SW480 (cell line): Measurements from ENCODE around the gene UBE2D3.

Experiments
- DNase-seq: peaks from one replicate; pipeline ENCODE4 v3.0.0-alpha.2; 2016; ENCODE audit warnings: low spot score

UBE2D3 gene

DNA sequence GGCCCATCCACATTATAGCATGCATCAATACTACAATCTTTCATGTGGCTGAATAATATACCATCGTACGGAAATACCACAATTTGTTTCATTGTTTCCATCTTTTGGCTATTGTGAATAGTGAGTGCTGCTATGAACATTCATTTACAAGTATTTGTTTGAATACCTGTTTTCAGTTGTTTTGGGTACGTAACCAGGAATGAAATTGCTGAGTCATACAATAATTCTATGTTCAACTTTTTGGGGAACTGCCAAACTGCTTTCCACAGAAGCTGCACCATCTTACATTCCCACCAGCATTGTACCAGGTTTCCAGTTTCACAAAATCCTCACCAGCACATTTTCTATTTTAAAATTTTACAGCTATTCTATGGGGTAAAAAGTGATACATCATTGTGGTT, 38.0 kb downstream of the UBE2D3 start:
- DNase-seq = no peak

GRCh38 chr4:102787944-102788343, 39.4 kb downstream of the UBE2D3 start:
- no peak for DNase-seq

- DNase-seq = peak; percentile 32
Measured at GRCh38 chr4:102787096-102787881, 40.1 kb downstream of the UBE2D3 start.

DNA sequence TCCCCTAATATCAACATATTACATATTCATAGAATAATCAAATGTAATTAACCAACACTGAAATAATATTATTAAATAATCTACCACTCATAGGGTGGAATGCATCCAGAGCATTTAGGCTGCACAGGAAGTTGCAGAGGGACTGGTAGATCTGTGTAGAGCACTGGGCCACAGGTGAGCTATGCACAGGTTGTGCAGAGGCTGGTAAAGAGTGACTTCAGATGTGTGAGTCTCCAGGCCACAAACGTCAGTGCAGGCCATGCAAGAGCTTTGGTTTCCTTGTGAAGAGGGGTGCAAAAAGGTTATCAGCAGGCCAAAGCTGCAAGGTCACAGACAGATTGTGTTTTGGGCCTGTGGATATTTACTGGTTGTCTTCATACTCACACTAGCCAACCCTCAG, 41.1 kb downstream of the UBE2D3 start:
- no peak for DNase-seq

GRCh38 chr4:102783006-102783405, 44.3 kb downstream of the UBE2D3 start:
- DNase-seq = no peak

DNA sequence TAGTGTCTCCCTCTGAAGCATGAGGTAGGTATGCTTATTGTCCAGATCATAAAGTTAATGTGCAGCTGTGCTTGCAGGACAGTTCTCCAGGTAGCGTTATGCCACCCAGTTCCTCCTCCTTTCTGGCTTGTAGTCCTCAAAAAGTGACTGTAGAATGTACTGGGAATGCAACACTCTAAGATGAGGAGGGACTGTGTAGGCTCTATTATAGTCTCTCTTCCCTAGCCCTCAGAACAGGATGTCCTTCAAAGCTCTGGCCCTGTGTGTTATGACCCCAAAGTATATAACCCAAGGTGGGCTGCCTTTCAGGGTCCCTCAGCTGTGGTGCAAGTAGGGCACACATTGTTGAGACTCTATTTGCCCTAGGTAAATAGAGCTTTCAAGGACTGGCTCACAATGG, 45.8 kb downstream of the UBE2D3 start:
- DNase-seq = no peak

DNA sequence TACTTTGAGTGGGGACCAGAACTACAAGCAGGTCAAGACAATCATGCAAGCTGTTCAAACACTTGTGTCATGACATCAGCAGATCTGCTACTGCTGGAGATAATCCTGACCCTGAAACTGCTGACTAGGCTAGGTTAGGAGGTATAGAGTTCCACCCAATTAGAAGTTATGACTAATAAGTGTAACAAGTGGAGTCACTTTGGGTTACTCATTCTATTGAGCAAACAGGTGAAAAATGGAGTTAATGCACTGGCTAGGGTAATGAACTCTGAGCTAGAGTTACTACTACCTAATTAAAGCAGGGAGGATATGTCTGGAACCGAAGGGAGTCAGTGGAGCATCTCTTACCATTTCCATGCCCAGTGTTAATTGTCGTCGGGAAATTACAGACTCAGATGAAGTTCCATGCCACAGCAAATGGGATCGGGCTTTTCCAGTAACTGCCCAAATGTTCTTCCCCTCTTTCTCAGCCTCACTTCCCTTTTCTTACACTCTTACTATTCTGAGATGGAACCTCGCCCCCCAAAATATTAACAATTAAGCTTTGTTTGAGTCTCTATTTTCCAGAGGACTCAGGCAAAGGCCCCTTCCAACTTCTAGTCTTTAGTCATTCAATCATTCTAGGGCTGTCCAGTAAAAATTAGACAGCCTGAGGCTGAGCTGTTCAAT, 46.7 kb downstream of the UBE2D3 start:
- DNase-seq = no peak

DNA sequence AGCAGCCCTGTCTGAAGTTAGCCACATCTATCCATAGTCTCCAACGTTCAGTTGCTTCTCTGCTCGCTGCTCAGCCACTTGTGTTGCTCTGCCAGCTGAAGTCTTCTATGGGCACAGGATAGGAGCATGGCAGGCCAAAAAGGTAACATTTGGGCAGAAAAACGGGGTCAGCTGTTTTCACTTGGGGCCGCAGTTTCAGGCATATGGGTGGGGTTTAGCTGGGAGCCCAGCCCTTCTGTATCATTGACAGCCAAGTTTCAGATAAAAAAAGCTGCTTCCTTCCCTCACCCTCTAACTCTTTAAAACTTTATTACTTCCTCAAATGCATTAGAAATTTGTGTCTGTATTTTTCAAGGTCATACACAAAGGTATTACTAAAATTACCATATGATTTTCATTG, 48.1 kb downstream of the UBE2D3 start:
- DNase-seq = no peak

- no peak for DNase-seq
Measured at GRCh38 chr4:102778720-102779119, 48.6 kb downstream of the UBE2D3 start.

DNA sequence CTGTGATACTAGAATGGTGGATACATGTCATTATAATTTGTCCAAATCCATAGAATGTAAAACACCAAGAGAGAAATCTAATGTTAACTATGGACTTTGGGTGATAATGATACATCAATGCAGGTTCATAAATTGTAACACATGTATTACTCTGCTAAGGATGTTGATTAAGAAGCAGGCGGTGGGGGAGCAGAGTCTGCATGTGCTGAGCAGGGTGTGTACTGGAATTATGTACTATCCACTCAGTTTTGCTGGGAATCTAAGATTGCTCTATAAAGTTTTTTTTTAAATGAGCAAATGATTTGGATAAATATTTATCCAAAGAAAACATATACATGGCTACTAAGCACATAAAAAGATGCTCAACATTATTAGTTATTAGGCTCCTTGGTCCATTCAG, 51.5 kb downstream of the UBE2D3 start:
- DNase-seq = no peak

- DNase-seq = no peak
Measured at GRCh38 chr4:102774254-102774653, 53.1 kb downstream of the UBE2D3 start.

- DNase-seq = no peak
Measured at GRCh38 chr4:102772738-102773340, 54.5 kb downstream of the UBE2D3 start.

DNA sequence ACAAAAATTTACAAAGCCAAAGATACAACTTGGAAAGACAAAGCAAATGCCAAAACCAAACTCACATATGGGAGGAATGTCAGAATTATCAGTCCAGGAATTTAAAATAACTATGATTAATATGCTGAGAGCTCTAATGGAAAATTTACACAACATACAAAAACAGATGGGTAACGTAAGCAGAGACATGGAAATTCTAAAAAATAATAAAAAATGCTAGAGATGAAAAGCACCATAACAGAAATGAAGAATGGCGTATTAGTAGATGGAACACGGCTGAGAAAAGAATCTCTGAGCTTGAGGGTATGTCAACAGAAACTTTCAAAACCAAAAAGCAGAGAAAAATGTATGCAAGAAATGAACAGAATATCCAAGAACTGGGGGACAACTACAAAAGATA, 62.5 kb downstream of the UBE2D3 start:
- DNase-seq = no peak

DNA sequence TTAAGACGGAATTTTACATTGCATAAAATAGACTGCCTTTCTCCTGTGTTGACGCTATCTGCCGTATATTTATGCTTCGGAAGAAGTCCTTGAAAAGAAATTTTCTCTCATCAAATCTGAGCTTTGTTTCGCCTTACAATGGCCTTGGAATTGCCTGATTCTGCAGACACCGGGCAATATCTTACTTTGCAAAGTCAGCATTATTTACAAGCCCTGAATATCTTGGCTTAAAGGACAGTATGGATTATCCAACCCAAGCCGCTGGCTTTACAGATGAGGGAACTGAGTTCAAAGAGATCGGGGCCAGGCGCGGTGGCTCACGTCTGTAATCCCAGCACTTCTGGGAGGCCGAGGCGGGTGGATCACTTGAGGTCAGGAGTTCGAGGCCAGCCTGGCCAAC, 65.4 kb downstream of the UBE2D3 start:
- DNase-seq = no peak

DNA sequence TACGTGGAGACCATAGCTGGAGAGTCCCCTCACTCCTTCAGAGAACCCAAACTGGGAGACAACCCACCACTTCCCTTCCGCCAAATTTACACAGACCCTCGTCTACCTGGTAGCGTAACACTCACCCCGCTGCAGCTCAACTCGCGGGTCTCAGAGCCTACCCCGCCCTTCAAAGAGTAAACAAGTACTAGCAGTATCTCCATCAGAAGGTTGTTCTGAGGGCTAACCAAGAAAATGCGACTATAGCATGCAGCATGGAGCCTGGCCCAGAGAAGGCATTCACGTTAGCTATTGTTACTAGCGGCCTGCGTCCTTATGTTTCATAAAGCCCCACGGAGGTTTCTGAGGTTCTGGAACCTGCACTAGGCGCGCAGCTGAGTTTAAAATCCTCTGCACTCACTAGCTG, 66.1 kb downstream of the UBE2D3 start:
- peak; percentile 11 for DNase-seq

- DNase-seq = peak; percentile 70
Measured at GRCh38 chr4:102760645-102761295, 66.6 kb downstream of the UBE2D3 start, which contains the start of gene MANBA. TSS of gene MANBA (minus strand) at chr4:102760968. CDS start at chr4:102760894, 74 bp downstream.

- DNase-seq = peak; percentile 59
Measured at GRCh38 chr4:102759831-102760644, 67.3 kb downstream of the UBE2D3 start.

- no peak for DNase-seq
Measured at GRCh38 chr4:102758241-102759160, 68.8 kb downstream of the UBE2D3 start.

GRCh38 chr4:102757681-102758080, 69.7 kb downstream of the UBE2D3 start:
- DNase-seq = no peak

GRCh38 chr4:102754044-102754443, 73.3 kb downstream of the UBE2D3 start:
- no peak for DNase-seq

GRCh38 chr4:102751941-102752340, 75.4 kb downstream of the UBE2D3 start:
- DNase-seq = no peak
